Fibroblast of the conjunctiva (primary cell): ENCODE results near the gene SMPD2.
A peak's percentile ranks its signal among the peaks of the same experiment; 100 is the strongest.

Experiments
- DNase-seq: peaks from one replicate; pipeline ENCODE4 v3.0.0-alpha.2; 2010; ENCODE audit warnings: low read depth

Gene SMPD2, protein sequence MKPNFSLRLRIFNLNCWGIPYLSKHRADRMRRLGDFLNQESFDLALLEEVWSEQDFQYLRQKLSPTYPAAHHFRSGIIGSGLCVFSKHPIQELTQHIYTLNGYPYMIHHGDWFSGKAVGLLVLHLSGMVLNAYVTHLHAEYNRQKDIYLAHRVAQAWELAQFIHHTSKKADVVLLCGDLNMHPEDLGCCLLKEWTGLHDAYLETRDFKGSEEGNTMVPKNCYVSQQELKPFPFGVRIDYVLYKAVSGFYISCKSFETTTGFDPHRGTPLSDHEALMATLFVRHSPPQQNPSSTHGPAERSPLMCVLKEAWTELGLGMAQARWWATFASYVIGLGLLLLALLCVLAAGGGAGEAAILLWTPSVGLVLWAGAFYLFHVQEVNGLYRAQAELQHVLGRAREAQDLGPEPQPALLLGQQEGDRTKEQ

DNA sequence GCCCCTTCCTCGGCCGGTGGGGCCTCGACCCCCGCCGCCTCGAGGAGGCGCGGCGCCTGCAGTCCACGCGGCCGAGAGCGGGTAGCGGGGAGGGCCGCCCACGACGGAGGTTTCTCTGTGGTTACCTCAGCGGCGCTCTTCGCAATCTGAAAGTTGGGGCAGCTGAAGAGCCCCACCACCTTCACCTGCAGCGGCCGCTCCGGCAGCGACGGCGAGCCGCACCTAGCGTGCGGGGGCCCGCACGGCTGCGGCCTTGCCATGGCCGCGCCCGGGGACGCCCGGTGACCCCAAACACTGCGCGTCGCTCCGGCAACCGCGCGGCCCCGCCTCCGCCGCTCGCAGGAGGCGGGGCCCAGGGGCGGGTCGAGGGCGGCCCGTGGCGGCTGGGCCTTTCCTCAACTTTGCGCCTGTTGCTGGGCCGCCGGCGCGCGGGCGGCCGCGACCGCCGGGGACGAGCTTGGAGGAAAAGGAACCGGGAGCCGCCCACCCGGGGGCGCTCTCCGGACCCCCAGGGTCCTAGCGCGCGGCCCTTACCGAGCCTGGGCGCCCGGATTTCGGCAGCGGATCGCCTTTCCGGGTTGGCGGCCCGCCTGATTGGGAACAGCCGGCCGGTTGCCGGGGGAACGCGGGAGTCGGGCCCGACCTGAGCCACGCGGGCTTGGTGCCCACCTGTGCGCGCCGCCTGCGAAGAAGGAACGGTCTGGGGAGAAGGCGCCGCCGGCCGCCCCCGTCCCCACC is at the start of gene SMPD2, which contains the start of gene PPIL6:
SMPD2 (plus strand) TSS at position 394 of the 738 bp plus-strand sequence. CDS start 398 bp downstream, outside the sequence.
PPIL6 (minus strand) TSS at position 298 of the 738 bp plus-strand sequence; CDS start at position 260, 38 bp downstream.
- peak; percentile 81 for DNase-seq

DNA sequence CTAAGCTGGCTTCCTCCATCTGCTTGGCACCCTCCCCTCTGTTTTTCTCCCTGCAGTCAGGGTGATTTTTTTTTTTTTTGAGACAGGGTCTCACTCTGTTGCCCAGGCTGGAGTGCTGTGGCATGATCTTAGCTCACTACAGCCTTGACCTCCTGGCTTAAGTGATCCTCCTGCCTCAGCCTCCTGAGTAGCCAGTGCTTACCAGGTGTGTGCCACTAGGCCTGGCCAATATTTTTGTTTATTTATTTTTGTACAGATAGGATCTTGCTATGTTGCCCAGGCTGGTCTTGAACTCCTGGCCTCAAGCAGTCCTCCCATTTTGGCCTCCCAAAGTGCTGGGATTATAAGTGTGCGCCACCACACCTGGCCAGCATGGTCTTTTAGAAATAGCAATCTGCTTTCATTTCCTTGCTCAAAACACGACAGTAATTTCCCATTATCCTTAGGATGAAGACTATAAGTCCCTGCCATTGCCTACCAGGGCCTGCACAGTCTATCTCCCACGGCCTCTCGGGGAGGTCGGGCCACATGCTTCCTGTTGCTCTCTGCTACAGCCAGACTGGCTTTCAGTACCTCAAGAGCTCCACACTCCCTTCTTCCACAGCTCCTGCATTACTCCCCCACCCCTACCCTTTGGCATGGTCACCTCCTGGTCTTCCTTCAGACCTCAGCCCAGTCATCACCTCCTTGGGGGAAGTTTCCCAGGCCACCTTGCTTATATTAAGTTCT is 47.2 kb upstream of the SMPD2 start:
- no peak for DNase-seq

DNA sequence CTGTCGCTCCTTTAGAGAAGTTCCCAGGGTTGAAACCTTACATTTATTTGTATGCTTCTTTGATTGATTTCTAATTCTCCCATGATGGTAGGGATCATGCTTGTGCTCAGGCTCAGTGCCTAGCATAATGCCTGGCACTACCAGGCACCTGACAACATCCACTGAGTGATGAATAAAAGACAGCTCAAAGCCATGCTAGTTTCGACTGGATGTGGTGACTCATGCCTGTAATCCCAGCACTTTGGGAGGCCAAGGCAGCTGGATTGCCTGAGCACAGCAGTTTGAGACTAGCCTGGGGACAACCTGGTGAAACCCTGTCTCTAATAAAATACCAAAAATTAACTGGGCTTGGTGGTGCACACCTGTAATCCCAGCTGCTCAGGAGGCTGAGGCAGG is 46.6 kb upstream of the SMPD2 start:
- no peak for DNase-seq

DNA sequence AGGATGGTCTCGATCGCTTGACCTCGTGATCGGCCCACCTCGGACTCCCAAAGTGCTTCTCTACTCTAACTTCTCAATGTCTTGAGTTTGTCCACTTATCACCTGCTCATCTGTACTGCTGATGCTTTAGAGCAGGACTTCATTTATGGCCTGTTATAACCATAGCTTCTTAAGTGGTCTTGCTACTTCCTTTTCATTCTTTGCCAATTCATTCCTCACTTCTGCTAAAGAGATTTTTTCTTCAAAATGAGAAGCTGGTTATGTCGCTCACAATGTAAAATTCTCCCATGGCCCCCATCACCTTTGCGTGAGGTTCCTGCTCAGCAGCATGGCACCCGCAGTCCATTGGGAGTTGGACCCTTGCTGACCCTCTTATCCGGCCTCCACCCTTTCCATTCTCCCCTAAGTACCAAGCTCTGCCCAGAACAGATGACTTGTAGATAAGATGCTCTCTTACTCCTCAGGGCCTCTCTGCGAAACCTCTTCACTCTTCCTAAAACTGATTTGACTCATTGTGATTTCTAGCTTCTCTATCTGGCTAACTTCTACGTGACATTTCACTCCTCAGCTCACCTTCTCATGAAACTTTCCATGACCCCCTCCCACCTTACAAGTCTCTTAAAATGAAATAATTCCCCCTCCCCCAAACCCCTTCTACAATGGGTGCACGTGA is 44.3 kb upstream of the SMPD2 start:
- no peak for DNase-seq

DNA sequence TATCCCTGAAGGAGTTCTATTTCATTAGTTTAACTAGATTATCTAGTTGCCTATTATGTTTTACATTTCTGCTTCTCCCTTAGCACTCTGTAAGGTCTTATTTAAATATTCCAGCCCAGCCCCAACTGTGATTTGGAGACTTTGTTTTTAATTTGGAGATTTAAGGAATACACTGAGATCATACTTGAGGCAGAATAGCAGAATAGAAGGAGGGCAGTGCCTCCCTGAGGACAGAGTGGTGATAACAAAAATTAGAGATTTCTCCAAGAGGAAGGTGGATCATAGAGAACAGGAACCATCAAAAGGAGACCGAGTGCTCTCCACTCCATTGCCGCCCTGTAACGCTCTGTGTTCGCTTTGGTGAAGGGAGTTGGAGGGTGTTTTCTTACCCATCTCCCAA is 43.5 kb upstream of the SMPD2 start:
- no peak for DNase-seq

DNA sequence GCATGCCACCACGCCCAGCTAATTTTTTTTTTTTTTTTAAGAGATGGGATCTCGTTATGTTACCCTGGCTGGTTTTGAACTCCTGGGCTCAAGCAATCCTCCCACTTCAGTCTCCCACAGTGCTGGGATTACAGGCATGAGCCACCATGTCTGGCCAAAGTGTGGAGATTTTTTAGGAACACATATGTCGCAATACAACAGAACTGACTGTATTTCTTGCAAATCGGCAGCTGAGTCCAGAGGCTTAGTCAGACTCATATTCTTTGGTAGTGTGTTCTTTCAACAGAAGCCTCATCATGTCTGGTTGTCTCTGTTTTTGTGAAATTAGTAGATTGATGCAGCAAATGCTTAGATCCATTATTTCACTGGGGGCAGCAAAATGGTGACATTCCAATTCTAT is 34.3 kb upstream of the SMPD2 start:
- peak; percentile 57 for DNase-seq

DNA sequence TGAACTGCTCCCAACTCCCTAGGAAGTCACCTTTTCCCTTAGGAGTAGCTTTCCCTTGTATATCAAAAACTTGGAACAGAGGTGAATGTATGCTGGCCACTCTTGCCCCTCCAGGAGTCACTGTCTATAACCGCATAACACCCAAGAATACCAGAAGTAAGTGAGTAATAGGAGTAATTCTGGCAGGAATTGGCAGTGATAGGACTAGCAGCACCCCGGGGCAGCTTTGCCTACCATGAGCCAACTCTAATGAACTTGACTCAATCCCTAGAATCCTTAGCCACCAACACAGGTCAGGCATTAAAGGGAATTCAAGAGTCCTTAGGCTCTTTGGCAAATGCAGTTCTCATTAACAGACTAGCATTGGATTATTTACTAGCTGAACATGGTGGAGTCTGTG is 29.5 kb upstream of the SMPD2 start:
- DNase-seq: no peak

DNA sequence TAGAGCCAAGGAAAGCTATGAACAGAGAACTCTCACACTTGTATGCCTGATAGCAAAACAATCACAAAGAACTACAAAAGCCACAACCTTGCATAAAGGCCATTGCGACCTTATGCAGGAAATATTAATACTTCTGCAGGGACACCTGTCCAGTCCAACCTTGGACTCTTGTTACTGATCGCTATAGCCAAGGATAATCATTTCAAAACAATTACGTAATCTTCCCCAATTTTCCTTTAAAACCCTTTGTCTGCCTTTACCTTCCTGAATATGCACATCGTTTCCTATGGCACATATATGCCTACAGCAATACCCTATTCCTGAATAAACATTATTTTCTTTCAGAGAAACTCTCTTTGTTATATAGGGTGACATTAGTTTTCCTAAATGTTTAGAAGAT is 22.9 kb upstream of the SMPD2 start:
- DNase-seq: no peak

DNA sequence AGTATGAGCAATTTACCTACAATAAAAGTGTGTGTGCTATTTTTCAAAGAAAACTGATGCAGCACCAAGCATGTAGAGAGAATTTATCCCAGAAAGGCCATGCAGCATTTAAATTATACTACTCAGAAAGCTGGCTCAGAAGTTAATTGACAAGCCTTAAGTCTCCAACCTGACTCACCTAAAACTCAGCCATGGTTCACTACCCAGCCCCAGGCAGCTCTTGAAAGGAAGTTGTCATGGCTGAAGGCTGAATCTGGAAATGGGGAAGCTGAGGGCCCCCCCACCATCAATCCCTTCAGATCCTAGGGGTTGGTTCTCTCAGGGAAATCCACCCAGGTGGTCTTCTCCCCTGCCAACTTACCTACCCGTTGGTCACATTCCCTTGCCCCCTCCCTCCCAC is 19.8 kb upstream of the SMPD2 start:
- no peak for DNase-seq

DNA sequence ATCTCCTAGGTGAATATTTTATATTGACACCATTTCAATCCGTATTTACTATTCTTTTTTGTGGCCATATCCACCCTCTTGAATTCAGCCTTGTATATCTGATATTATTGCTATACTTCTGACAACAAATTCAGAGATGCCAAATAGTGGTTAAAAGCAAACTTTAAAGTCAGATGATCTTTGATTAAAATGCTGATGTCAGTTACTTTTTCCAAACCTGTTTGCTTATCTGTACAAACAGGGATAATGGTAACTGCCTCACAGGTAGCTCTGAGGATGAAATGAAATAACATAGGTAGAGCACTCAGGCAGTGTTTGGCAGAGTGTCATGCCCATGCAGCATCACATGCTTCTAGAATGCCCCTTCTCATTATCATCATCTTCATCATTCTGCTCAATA is 19.3 kb upstream of the SMPD2 start:
- DNase-seq: no peak

DNA sequence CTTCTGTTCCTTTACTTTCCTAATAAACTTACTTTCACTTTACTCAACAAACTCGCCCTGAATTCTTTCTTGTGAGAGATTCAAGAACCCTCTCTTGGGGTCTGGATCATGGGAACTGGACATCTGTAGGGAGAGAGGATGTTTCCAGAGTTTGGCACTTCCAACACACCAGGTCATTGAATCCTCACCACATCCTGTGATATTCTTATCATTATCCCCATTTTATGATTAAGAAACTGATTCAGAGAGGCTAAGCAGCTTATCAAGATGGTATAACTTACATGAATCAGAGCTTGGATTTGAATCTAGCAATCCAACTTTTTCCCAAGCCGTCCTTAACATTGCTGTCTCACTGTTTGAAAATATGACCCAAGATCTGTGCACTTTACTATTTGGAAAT is 15.6 kb upstream of the SMPD2 start:
- no peak for DNase-seq

DNA sequence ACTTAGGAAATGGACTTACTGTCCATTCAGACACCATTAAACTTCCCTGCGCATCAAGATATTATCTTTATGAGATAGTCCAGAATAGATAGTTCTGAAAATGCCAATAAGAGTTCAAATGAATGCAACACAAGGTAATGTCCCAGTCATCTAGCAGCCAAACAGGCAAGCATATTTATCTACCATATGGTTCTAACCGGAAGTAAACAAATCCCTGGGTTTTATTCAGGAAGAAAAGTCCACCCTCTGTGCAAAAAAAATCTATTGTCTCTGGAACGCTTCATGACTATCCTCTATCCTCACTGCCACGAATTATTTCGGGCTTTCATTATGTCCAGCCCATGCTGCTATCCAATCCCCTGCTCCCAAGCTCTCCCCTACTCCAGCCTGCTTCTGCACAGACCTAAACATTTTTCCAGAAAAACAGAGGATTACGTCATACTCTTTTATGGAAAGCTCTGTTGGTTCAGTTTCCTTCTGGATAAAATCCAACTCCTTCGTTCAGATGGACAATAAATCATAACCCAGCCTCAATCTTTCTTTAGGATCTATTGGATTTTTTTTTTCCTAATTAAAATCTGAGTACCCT is 11.5 kb upstream of the SMPD2 start:
- DNase-seq: no peak

DNA sequence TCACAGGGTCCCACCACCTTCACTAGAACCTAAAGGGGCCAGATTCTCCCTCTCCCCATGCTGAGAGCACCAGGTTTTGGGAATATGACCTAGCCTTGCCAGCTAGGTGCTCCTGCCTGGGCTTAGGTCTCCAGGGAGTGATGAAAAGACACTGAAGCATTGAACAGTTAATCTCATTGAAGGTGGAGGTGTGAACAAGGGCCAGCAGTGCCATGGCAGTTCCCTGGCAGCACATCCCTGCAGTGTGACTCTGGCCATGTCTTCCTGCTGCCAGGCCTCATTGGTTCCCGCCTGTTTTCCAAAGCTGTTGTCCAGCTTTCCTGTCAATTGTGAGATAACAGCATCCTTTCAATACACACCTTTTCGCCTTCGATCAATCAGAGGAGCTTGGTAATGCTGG is 11.0 kb upstream of the SMPD2 start:
- no peak for DNase-seq

DNA sequence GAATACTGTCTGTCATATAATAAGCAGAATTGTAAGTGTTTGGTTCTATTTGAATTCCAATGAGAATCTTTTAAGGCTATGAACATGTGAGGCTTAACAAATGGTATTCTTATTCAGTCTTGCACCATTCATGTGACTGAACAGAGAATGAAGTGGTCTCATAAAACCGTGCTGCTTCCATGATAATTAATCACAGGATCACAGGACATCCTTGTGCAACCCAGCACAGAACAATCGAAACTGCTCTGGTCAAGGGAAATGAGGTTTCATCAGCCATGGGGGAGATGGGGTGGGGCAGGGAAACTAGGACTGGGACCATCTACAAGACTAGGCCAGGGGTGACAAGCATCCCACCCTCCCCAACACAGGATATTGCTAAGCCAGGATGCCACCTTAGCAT is 6.1 kb upstream of the SMPD2 start:
- DNase-seq: no peak

DNA sequence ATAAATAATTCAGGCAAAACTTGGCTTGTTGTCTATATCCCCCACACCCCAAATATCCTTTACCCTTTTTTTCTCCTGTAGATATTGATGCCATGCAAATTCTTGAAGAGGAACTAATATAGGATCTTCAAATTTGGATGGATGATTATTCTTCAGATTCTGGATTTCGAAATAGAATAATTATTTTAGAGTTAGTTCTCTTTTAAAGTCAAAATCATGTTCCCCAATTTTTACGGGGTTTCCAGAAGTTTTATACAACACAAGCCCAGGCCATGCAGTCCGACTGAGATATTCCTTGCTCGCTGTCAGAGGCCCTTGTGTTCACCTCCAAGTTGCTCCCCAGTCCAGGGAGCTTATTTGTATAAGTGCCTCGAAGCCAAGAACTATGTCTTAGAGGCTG is 4.5 kb upstream of the SMPD2 start:
- no peak for DNase-seq

DNA sequence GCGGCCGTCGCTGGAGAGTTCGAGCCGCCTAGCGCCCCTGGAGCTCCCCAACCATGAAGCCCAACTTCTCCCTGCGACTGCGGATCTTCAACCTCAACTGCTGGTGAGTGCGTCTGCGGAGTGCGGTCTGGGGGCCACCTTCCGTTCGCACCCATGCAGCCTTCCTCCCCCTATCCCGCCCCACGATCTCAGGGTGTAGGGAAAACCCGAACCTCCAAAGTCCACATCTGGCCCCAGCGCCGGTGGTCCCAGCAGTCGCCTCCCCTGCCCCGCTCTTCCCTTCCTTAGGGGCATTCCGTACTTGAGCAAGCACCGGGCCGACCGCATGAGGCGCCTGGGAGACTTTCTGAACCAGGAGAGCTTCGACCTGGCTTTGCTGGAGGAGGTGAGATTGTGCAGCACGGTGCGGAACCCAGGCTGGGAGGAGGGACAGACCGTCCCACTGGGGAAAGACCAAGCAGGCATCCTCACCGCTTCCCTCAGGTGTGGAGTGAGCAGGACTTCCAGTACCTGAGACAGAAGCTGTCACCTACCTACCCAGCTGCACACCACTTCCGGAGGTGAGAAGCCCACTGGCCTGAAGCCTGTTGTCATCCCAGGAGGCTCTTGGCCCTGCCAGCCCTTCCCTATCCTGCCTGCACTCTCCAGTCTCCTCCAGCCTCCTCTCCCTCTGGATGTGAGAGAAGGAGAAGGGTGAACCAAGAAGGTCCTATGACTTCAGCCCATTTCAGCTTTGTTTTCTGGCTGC is 719 bp downstream of the SMPD2 start:
- no peak for DNase-seq

DNA sequence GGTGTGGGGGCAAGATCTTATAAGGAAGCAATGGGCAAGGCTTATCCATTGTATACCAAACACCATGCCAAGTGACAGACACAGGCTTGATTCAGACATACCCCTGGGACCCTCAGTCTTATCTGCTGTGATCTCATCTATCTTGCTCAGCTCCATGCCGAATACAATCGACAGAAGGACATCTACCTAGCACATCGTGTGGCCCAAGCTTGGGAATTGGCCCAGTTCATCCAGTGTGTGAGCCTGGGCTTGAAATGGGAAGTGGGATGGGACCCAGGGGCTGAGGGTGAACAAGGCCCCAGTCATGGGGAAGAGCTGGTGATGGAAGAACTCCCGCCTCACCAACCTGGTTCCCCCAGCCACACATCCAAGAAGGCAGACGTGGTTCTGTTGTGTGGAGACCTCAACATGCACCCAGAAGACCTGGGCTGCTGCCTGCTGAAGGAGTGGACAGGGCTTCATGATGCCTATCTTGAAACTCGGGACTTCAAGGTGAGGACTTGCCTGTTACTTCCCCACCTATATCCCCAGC is 1.9 kb downstream of the SMPD2 start:
- no peak for DNase-seq

DNA sequence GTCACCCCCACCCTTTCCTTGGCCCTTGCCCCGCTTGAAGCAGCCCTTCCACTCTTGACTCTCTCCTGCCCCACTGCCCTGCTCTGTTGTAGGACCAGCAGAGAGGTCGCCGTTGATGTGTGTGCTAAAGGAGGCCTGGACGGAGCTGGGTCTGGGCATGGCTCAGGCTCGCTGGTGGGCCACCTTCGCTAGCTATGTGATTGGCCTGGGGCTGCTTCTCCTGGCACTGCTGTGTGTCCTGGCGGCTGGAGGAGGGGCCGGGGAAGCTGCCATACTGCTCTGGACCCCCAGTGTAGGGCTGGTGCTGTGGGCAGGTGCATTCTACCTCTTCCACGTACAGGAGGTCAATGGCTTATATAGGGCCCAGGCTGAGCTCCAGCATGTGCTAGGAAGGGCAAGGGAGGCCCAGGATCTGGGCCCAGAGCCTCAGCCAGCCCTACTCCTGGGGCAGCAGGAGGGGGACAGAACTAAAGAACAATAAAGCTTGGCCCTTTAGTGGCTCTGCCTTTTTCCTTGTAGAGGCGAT is 3.0 kb downstream of the SMPD2 start:
- DNase-seq: no peak

DNA sequence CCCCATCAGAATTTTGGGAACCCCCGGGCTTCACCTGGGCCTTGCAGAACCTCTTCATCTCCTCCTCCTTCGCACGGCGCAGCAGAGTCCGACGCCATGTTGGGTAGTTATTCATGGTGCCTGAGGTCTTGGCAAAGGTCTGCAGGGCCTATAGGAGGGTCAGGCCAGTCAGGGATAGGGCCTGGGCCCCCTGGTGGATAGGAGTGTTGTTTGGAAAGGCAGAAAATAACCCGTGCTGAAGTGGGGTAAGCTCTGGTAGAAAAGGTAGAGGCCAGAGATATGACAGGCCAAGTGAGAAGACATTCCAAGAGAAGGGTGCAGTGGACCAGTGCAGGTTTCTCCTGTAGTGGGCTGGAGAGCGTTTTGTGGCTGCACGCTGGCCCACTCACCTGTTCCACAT is 4.9 kb downstream of the SMPD2 start:
- DNase-seq: no peak

DNA sequence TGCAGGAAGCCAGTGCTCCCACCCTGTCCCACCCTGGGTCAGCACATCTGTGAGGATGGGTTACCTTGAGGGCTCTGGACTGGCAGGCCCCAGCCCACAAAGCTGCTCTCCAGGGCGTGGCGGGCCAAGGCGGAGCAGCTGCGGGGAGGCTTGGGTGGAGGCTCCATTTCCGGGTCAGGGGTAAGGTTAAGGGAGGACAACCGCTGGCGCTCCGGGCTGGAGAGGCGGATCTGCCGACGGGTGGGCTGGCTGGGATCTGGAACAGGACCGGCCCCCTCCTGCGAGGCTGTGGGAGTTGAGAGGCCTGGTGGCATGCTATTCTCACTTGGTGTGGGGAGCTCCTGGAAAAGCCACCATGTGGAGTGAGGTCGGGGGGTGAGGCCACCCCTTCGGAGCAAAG is 5.5 kb downstream of the SMPD2 start:
- no peak for DNase-seq

DNA sequence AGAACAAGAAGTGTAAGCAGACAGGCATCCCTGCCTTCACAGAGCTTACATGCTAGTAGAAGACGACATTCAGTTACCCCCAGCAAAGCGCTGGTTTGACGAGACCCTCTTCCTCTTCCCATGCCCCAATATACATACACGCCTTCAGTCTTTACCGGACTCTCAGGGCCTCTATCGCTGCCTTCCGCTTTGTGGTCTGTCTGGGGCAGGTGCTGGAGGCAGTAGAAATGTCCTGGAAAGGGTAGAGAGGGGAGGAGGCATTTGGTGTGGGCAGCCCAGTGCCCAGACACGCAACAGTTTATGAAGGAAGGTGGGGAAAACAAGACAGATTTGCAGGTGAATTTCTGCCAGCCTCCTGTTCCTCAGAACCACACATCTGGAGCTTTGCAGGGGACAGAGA is 6.0 kb downstream of the SMPD2 start:
- no peak for DNase-seq
